EL (cell line): ENCODE data around the gene BTN3A1.
A peak's percentile ranks its signal among the peaks of the same experiment; 100 is the strongest.
"Not testable (repeated sequence)": the region's sequence is repeated elsewhere in the genome, so short reads cannot be mapped to it uniquely, and the experiment has no call there.

Source experiments
- DNase-seq: peaks from one replicate; pipeline ENCODE4 v3.0.0-alpha.2; 2016

The BTN3A1 gene

GRCh38 chr6:26415036-26415614 lies 13.1 kb downstream of the BTN3A1 start:
- DNase-seq, result no peak

GRCh38 chr6:26415791-26416190 lies 13.7 kb downstream of the BTN3A1 start:
- DNase-seq, result peak; percentile 27

- DNase-seq, result no peak
These were observed 14.2 kb downstream of the BTN3A1 start for GRCh38 chr6:26416288-26416687.

GRCh38 chr6:26418077-26418476 lies 16.0 kb downstream of the BTN3A1 start:
- DNase-seq, result not testable (repeated sequence)

GRCh38 chr6:26418795-26419194 lies 16.7 kb downstream of the BTN3A1 start:
- DNase-seq, result not testable (repeated sequence)

GRCh38 chr6:26420688-26421171 lies 18.7 kb downstream of the BTN3A1 start:
- peak; percentile 63 for DNase-seq

GRCh38 chr6:26421259-26422144 lies 19.4 kb downstream of the BTN3A1 start:
- peak; percentile 92 for DNase-seq

GRCh38 chr6:26422329-26422728 lies 20.3 kb downstream of the BTN3A1 start:
- no peak for DNase-seq

- no peak for DNase-seq
These were observed 24.8 kb downstream of the BTN3A1 start for GRCh38 chr6:26426691-26427450.

GRCh38 chr6:26427451-26427809 lies 25.4 kb downstream of the BTN3A1 start:
- no peak for DNase-seq

GRCh38 chr6:26428206-26428605 lies 26.1 kb downstream of the BTN3A1 start:
- DNase-seq, result no peak

GRCh38 chr6:26430787-26431186 lies 28.7 kb downstream of the BTN3A1 start:
- no peak for DNase-seq

GRCh38 chr6:26431258-26432172 lies 29.4 kb downstream of the BTN3A1 start:
- DNase-seq, result no peak

- peak; percentile 28 for DNase-seq
These were observed 30.6 kb downstream of the BTN3A1 start for GRCh38 chr6:26432627-26433201.

GRCh38 chr6:26433680-26434079 lies 31.6 kb downstream of the BTN3A1 start:
- DNase-seq, result not testable (repeated sequence)

GRCh38 chr6:26436018-26436417 lies 33.9 kb downstream of the BTN3A1 start:
- DNase-seq, result no peak

GRCh38 chr6:26437550-26437949 lies 35.5 kb downstream of the BTN3A1 start:
- no peak for DNase-seq

- no peak for DNase-seq
These were observed 35.9 kb downstream of the BTN3A1 start for GRCh38 chr6:26438000-26438399.

- no peak for DNase-seq
These were observed 37.4 kb downstream of the BTN3A1 start for GRCh38 chr6:26439151-26440125.

- DNase-seq, result no peak
These were observed 38.9 kb downstream of the BTN3A1 start for GRCh38 chr6:26440977-26441358.

GRCh38 chr6:26441977-26442376 lies 39.9 kb downstream of the BTN3A1 start:
- no peak for DNase-seq
